Hepatocyte (in vitro differentiated cells): ENCODE measurements around the gene VPS13D.

Source experiments
- EZH2 ChIP-seq: fragments of 200-600 bp; sonication (generic); IDR thresholded peaks from 2 replicates; pipeline ENCODE4 v1.6.1; 2016; ENCODE audit warnings: antibody characterized with exemption, mild to moderate bottlenecking, borderline replicate concordance
- TF ChIP-seq, protein P1 (sequence below): fragments of 200-600 bp; sonication (generic); IDR thresholded peaks from 2 replicates; pipeline ENCODE4 v1.5.1; 2016; ENCODE audit warnings: antibody characterized with exemption, mild to moderate bottlenecking; ENCODE audit not compliant: poor library complexity

DNA sequence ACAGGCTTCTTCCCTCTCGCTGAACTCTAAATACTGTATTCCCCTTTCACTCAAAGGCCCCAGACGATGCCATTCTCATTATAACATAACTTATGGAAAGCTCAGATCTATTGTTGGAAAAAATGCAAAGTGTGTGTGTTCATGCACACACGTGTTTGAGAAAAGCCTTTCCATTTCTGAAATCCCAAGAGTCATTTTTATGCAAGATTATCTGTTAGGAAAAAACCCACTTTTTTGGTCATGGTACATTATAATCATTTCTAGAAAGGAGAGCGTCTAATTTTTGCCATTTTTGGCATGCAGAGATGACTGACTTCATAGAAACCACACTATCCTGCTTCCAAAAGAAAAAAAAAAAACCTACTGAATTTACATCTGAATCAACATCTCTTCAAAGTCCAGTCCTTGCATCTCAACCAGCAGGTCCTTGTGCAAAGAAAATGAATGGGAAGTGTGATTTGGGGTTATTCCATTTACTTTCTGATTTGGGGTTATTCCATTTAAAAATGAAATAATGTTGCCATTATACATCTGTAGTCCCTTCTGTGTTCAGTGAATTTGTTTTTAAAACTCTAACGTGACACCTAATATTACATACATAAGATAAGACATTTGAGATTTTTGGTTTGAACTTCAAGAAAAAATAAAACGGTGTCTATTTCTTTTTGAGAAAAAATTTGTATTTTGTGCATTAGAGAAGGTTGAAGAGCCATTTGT is 237.9 kb downstream of the VPS13D start:
- TF ChIP-seq, protein P1, sequence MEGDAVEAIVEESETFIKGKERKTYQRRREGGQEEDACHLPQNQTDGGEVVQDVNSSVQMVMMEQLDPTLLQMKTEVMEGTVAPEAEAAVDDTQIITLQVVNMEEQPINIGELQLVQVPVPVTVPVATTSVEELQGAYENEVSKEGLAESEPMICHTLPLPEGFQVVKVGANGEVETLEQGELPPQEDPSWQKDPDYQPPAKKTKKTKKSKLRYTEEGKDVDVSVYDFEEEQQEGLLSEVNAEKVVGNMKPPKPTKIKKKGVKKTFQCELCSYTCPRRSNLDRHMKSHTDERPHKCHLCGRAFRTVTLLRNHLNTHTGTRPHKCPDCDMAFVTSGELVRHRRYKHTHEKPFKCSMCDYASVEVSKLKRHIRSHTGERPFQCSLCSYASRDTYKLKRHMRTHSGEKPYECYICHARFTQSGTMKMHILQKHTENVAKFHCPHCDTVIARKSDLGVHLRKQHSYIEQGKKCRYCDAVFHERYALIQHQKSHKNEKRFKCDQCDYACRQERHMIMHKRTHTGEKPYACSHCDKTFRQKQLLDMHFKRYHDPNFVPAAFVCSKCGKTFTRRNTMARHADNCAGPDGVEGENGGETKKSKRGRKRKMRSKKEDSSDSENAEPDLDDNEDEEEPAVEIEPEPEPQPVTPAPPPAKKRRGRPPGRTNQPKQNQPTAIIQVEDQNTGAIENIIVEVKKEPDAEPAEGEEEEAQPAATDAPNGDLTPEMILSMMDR: no peak
- TF ChIP-seq EZH2: no peak
